NCI-H146 treated with DMSO at 0.1 percent for 48 hours (cell line): ENCODE measurements around the gene WNK1.
"Not testable (repeated sequence)": the region's sequence is repeated elsewhere in the genome, so short reads cannot be mapped to it uniquely, and the experiment has no call there.

ENCODE experiments used
- DNase-seq: peaks from one replicate; lab custom pipeline; 2025; ENCODE audit not compliant: unreplicated experiment; lab: John Stamatoyannopoulos, UW

WNK1 gene

GRCh38 chr12:810671-811415 lies 58.5 kb downstream of the WNK1 start:
- DNase-seq, result no peak

GRCh38 chr12:812950-813349 lies 60.6 kb downstream of the WNK1 start:
- no peak for DNase-seq

GRCh38 chr12:817456-817855 lies 65.1 kb downstream of the WNK1 start:
- DNase-seq, result not testable (repeated sequence)

GRCh38 chr12:817941-818600 lies 65.7 kb downstream of the WNK1 start:
- no peak for DNase-seq

- no peak for DNase-seq
These were observed 66.4 kb downstream of the WNK1 start for GRCh38 chr12:818733-819132.

- no peak for DNase-seq
These were observed 68.0 kb downstream of the WNK1 start for GRCh38 chr12:820336-820735.

- no peak for DNase-seq
These were observed 70.8 kb downstream of the WNK1 start for GRCh38 chr12:823028-823698.

- no peak for DNase-seq
These were observed 74.0 kb downstream of the WNK1 start for GRCh38 chr12:826331-826730.

GRCh38 chr12:828726-829395 lies 76.5 kb downstream of the WNK1 start:
- no peak for DNase-seq

- DNase-seq, result no peak
These were observed 77.9 kb downstream of the WNK1 start for GRCh38 chr12:830111-830867.

- DNase-seq, result no peak
These were observed 83.6 kb downstream of the WNK1 start for GRCh38 chr12:835754-836518.

GRCh38 chr12:836952-837351 lies 84.6 kb downstream of the WNK1 start:
- DNase-seq, result no peak

- DNase-seq, result no peak
These were observed 85.2 kb downstream of the WNK1 start for GRCh38 chr12:837548-837947.

- no peak for DNase-seq
These were observed 91.2 kb downstream of the WNK1 start for GRCh38 chr12:843609-844008.

GRCh38 chr12:846421-846820 lies 94.0 kb downstream of the WNK1 start:
- no peak for DNase-seq

GRCh38 chr12:848173-848865 lies 95.9 kb downstream of the WNK1 start:
- DNase-seq, result no peak

GRCh38 chr12:848882-849527 lies 96.6 kb downstream of the WNK1 start:
- no peak for DNase-seq

GRCh38 chr12:849733-850437 lies 97.5 kb downstream of the WNK1 start:
- not testable (repeated sequence) for DNase-seq
